GM12878 (cell line): Measurements from ENCODE around the gene NPM1. TPM values are rescaled to one million over a fixed set of nuclear protein-coding genes. Genes with fewer than 3 reads are reported as not detected.

ENCODE experiments used
- ATAC-seq: fragments of 200-7000 bp; cut with Tn5 transposase; 3 replicates; pipeline ENCODE4 v1.9.1; 2020; ENCODE audit warnings: mild to moderate bottlenecking, moderate library complexity
- BruUV-seq: library from RNA; stranded (reverse); fragments of 400-500 nt; replicated peaks from 2 replicates; lab custom pipeline; 2021; lab: Mats Ljungman, UMichigan
- CTCF ChIA-PET: fragments of 300-600 bp; sonication (Branson Sonifier 250); formaldehyde crosslinking; extraction: SDS; loops from one replicate; lab custom pipeline; 2021; ENCODE audit warnings: inconsistent platforms; lab: Yijun Ruan, JAX
- POLR2A ChIA-PET: fragments of 350-600 bp; formaldehyde crosslinking; extraction: SDS; loops from one replicate; lab custom pipeline; 2021; ENCODE audit warnings: inconsistent platforms; lab: Charles Lee
- RAD21 ChIA-PET: fragments of 300-600 bp; sonication (Branson Sonifier 250); formaldehyde crosslinking; loops from one replicate; lab custom pipeline; 2023; ENCODE audit warnings: antibody characterized with exemption; ENCODE audit not compliant: unreplicated experiment; lab: Charles Lee
- SMC1A ChIA-PET: fragments of 300-600 bp; sonication (Branson Sonifier 250); formaldehyde crosslinking; loops from one replicate; lab custom pipeline; 2023; ENCODE audit not compliant: unreplicated experiment, uncharacterized antibody; lab: Charles Lee
- DNase-seq: peaks from one replicate; pipeline ENCODE4 v3.0.0-alpha.2; 2011; ENCODE audit warnings: low read depth, low spot score
- FAIRE-seq: peaks from 3 replicates; lab custom pipeline; 2011; peaks lifted over from hg19 to GRCh38; lab: Jason Lieb, UNC
- H2AFZ ChIP-seq: 2 replicates; pipeline ENCODE4 v1.6.0; 2011; ENCODE audit warnings: low read depth, low read length, control low read depth; ENCODE audit not compliant: control insufficient read depth
- H3K27ac ChIP-seq: 2 replicates; pipeline ENCODE4 v1.5.1; 2011; ENCODE audit warnings: control low read depth; ENCODE audit not compliant: control insufficient read depth, insufficient read depth
- H3K27me3 ChIP-seq, 2 experiments: replicated peaks in 1 of 2; 2 replicates each; pipeline versions ENCODE4 v1.6.0 to v1.6.1; 2011; ENCODE audit warnings: low read length in 1 of 2; ENCODE audit not compliant: control insufficient read depth in 2 of 2, insufficient read depth in 2 of 2
- H3K36me3 ChIP-seq, 2 experiments: 2 replicates each; pipeline ENCODE4 v1.5.1; 2011; ENCODE audit warnings: low read length in 1 of 2; ENCODE audit not compliant: control insufficient read depth in 2 of 2, insufficient read depth in 2 of 2
- H3K4me1 ChIP-seq: 2 replicates; pipeline ENCODE4 v1.6.1; 2011; ENCODE audit warnings: mild to moderate bottlenecking, low read length, moderate library complexity, mixed read lengths; ENCODE audit not compliant: control insufficient read depth, insufficient read depth
- H3K4me2 ChIP-seq: 2 replicates; pipeline ENCODE4 v1.6.0; 2011; ENCODE audit warnings: control low read depth; ENCODE audit not compliant: control insufficient read depth, insufficient read depth
- H3K4me3 ChIP-seq: fragments of 200-600 bp; sonication (generic); 2 replicates; pipeline ENCODE4 v1.5.1; 2016
- H3K79me2 ChIP-seq: 2 replicates; pipeline ENCODE4 v1.6.0; 2011; ENCODE audit warnings: low read length; ENCODE audit not compliant: control insufficient read depth, insufficient read depth
- H3K9ac ChIP-seq: 2 replicates; pipeline ENCODE4 v1.8.0; 2011; ENCODE audit warnings: low read length, control low read depth, mixed read lengths; ENCODE audit not compliant: control insufficient read depth, insufficient read depth
- H3K9me3 ChIP-seq: replicated peaks from 3 replicates; pipeline ENCODE4 v1.5.1; 2011; ENCODE audit warnings: mild to moderate bottlenecking, low read length; ENCODE audit not compliant: control insufficient read depth, insufficient read depth
- H4K20me1 ChIP-seq: 2 replicates; pipeline ENCODE4 v1.6.0; 2011; ENCODE audit not compliant: control insufficient read depth, insufficient read depth
- BHLHE40 ChIP-seq, 2 experiments: fragments of 450-650 bp in 1 of 2; IDR thresholded peaks; 2 replicates each; pipeline ENCODE4 v1.6.1; 2011 to 2017; ENCODE audit warnings: low read depth in 2 of 2, borderline replicate concordance in 1 of 2, improper control_type of control experiment in 1 of 2, low read length in 1 of 2, mild to moderate bottlenecking in 1 of 2
- CREB1 ChIP-seq: IDR thresholded peaks from 2 replicates; pipeline ENCODE4 v1.6.1; 2012; ENCODE audit warnings: low read depth, mild to moderate bottlenecking, inconsistent platforms
- KDM1A ChIP-seq: fragments of 200-600 bp; sonication (generic); IDR thresholded peaks from 2 replicates; pipeline ENCODE4 v1.6.1; 2016; ENCODE audit warnings: borderline replicate concordance
- MEF2B ChIP-seq: fragments of 450-650 bp; IDR thresholded peaks from 2 replicates; pipeline ENCODE4 v1.6.1; 2018; ENCODE audit warnings: mild to moderate bottlenecking, moderate library complexity; ENCODE audit not compliant: partially characterized antibody, poor library complexity, severe bottlenecking
- NR2C1 ChIP-seq: fragments of 450-650 bp; IDR thresholded peaks from 2 replicates; pipeline ENCODE4 v1.6.1; 2017; ENCODE audit warnings: antibody characterized with exemption, mild to moderate bottlenecking, moderate library complexity
- POU2F2 ChIP-seq: IDR thresholded peaks from 3 replicates; pipeline ENCODE4 v1.6.1; 2011; ENCODE audit warnings: low read depth, mild to moderate bottlenecking, low read length, borderline replicate concordance
- SREBF1 ChIP-seq: IDR thresholded peaks from 2 replicates; pipeline ENCODE4 v1.6.1; 2012; ENCODE audit warnings: mild to moderate bottlenecking, low read length
- SREBF2 ChIP-seq: IDR thresholded peaks from 2 replicates; pipeline ENCODE4 v1.6.1; 2012; ENCODE audit warnings: mild to moderate bottlenecking, low read length
- STAT1 ChIP-seq: fragments of 450-650 bp; conservative IDR thresholded peaks from 2 replicates; pipeline ENCODE4 v1.6.1; 2014; ENCODE audit warnings: antibody characterized with exemption, mild to moderate bottlenecking
- TCF12 ChIP-seq: IDR thresholded peaks from 2 replicates; pipeline ENCODE4 v1.6.1; 2011; ENCODE audit warnings: low read depth, mild to moderate bottlenecking, low read length
- USF1 ChIP-seq: IDR thresholded peaks from 2 replicates; pipeline ENCODE4 v1.6.1; 2011; ENCODE audit warnings: borderline replicate concordance, low read depth, mild to moderate bottlenecking, moderate library complexity, mixed read lengths, low read length; ENCODE audit not compliant: insufficient read depth; ENCODE audit errors: extremely low read length
- USF2 ChIP-seq: IDR thresholded peaks from 2 replicates; pipeline ENCODE4 v1.6.1; 2011; ENCODE audit warnings: low read depth, low read length, improper control_type of control experiment, borderline replicate concordance
- WGBS: methylation state at CpG from one replicate; pipeline ENCODE4 v1.1.6; 2016; ENCODE audit warnings: low lambda C conversion rate; ENCODE audit not compliant: insufficient replicate concordance, insufficient coverage; ENCODE audit errors: missing lambda C conversion rate; 5-methylcytosine and 5-hydroxymethylcytosine counted together
- in situ Hi-C: fragments of 300-500 bp; cut with MboI; formaldehyde crosslinking; loops from 9 replicates; pipeline ENCODE4 v1.14.3; 2018; ENCODE audit warnings: mixed read lengths
- intact Hi-C: fragments of 100-400 bp; cut with micrococcal nuclease; formaldehyde crosslinking; loops from one replicate; pipeline ENCODE4 v1.14.2; 2022; ENCODE audit not compliant: unreplicated experiment
- polyA plus RNA-seq, 11 experiments: library from polyadenylated mRNA; depleted of rRNA in 4 of 11; unstranded in 6 of 11; stranded (reverse) in 5 of 11; fragments of >200 nt; fragmentation: Nextera tagmentation in 4 of 11; fragmentation: Illumina TruSeq in 1 of 11; extraction: Ambion mirVana in 4 of 11; extraction: Trizol in 1 of 11; gene quantifications; 1 replicate in 1 of 11; 2 replicates in 10 of 11; pipeline versions ENCODE4 v1.2.1 to v1.2.3, GENCODE V29; 2011 to 2016; ENCODE audit warnings: inconsistent platforms in 2 of 11, missing spikeins in 2 of 11, low read depth in 1 of 11
- total RNA-seq, 4 experiments: library from RNA; depleted of rRNA in 3 of 4; stranded (reverse); fragments of >200 nt in 3 of 4; fragmentation: Illumina TruSeq in 1 of 4; extraction: Trizol in 1 of 4; gene quantifications; 2 replicates each; pipeline versions ENCODE4 v1.2.1 to v1.2.3, GENCODE V29; 2013 to 2021
- TF ChIP-seq, protein P1 (sequence below): IDR thresholded peaks from 2 replicates; pipeline ENCODE4 v1.6.1; 2012; ENCODE audit warnings: low read length, inconsistent platforms

Gene NPM1
- total and polyA plus RNA-seq, 10 of the 15 experiments (the other 5 are each of a cell fraction or from before 2014, with no cell fraction given), result 1,843 to 5,466 (median 2,866) TPM

DNA sequence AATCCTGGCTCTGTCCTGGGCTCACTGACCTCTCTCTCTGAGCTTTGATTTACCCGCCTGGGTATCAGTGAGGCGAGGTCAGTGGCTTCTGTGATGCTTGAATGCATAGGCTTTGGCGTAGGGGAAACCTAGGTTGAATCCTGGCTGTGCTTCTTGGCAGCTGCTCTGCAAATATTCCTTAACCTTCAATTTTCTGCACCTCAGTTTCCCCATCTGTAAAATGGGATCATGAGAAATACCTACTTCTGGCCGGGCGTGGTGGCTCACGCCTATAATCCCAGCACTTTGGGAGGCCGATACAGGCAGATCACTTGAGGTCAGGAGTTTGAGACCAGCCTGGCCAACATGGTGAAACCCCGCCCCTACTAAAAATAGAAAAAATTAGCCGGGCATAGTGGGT lies 39.0 kb downstream of the NPM1 start (continued):
- no peak for TF ChIP-seq USF2
- TF ChIP-seq, all 136 proteins: peak for 0

DNA sequence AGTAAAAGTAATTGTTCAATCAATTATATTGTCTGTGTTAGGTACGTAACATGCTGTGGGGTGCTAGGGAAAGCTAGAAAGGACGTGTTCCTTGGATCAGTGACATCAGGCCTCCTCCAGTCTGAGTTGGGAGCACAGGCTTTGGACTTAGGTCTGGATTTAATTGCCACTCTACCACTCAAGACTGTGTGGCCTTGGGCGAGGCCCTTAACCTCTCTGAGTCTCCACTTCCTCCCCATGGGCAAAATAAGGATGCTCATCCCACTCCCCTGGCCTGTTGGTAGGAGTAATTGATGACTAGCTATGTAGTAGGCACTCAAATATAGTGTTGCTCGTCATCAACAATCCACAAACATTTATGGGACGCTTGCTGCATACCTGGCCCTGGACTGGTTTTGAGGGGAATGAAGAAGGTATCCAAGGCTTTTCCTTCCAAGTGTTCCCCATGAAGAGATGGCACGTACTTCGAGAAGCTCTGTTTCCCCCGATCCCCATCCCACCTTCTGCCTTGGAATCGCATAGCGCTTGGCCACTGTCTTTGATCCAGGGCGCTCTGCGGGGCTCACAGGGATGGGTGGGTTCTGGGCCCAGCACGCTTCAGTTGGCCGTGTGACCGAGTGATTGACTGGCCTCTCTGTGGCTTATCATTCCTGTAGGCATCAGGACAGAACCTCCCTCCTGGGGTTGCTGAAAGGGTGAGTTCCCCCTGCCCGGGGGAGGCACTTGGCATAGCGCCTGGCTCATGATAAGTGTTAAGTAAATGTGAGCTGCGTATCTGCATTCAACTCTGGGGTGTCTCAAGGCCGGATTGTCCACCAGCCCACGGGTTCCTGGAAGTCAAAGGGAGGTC lies 39.9 kb downstream of the NPM1 start:
- no peak for FAIRE-seq
- H3K27me3 ChIP-seq, result no peaks in the 10 kb centered on the region
- SMC1A ChIA-PET, result interaction anchor here (1.3 kb wide), 1 partner anchor 9 kb away, joined by 3 read pairs; no protein-coding TSS in a partner anchor
- H3K79me2 ChIP-seq, result no peaks in the 10 kb centered on the region
- H3K4me3 ChIP-seq, result no peak overlapping the region
- TF ChIP-seq POU2F2, result no peak
- TF ChIP-seq MEF2B, result no peak
- TF ChIP-seq SREBF2, result no peak
- no peak for TF ChIP-seq BHLHE40 (IDR thresholded peaks at IDR 0.05; ENCODE audit: borderline replicate concordance in 1 of 2, low read depth in 2 of 2, low read length in 1 of 2)
- TF ChIP-seq SREBF1, result no peak
- TF ChIP-seq CREB1, result no peak
- TF ChIP-seq TCF12, result no peak
- no peak for TF ChIP-seq KDM1A
- no peak for TF ChIP-seq USF1
- TF ChIP-seq STAT1, result no peak
- TF ChIP-seq NR2C1, result no peak
- TF ChIP-seq, protein P1, sequence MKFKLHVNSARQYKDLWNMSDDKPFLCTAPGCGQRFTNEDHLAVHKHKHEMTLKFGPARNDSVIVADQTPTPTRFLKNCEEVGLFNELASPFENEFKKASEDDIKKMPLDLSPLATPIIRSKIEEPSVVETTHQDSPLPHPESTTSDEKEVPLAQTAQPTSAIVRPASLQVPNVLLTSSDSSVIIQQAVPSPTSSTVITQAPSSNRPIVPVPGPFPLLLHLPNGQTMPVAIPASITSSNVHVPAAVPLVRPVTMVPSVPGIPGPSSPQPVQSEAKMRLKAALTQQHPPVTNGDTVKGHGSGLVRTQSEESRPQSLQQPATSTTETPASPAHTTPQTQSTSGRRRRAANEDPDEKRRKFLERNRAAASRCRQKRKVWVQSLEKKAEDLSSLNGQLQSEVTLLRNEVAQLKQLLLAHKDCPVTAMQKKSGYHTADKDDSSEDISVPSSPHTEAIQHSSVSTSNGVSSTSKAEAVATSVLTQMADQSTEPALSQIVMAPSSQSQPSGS, result no peak
- TF ChIP-seq, all 136 proteins: peak for 0
- no peaks in the 10 kb centered on the region for H3K9me3 ChIP-seq
- no peaks in the 10 kb centered on the region for H4K20me1 ChIP-seq
- H3K27ac ChIP-seq, result no peak overlapping the region
- no peak overlapping the region for H2AFZ ChIP-seq
- no peaks in the 10 kb centered on the region for H3K36me3 ChIP-seq
- no TSS peak for BruUV-seq
- intact Hi-C loops (loop anchor here (10.0 kb wide), 1 partner anchor 177 kb away; no protein-coding TSS in a partner anchor), in situ Hi-C loops (no loop called here)
- WGBS, result 38% methylated on average over 20 of the region's 20 CpGs
- H3K4me1 ChIP-seq, result no peaks in the 10 kb centered on the region
- H3K4me2 ChIP-seq, result no peak overlapping the region
- ChIA-PET POLR2A (no interaction called here), CTCF (no interaction called here), RAD21 (no interaction called here)
- DNase-seq (no peak), ATAC-seq (no peak)
- no peak overlapping the region for H3K9ac ChIP-seq
